CD14-positive monocyte (primary cell): Measurements from ENCODE around the gene CHST6. TPM values are rescaled to one million over a fixed set of nuclear protein-coding genes. Genes with fewer than 3 reads are reported as not detected.
A peak's percentile ranks its signal among the peaks of the same experiment; 100 is the strongest.

Experiments used
- DNase-seq, 3 donors: peaks; one replicate each; pipeline ENCODE4 v3.0.0-alpha.2; 2011 to 2022
- H2AFZ ChIP-seq: 2 replicates; pipeline ENCODE4 v1.6.0; 2012; ENCODE audit warnings: mild to moderate bottlenecking, low read depth, low read length, inconsistent platforms; ENCODE audit not compliant: insufficient read depth, poor library complexity, severe bottlenecking
- H3K27ac ChIP-seq, 2 donors: 1 replicate in 1 of 2; 2 replicates in 1 of 2; pipeline ENCODE4 v1.5.1; 2012 to 2013; ENCODE audit warnings: low read length in 2 of 2, control low read depth in 1 of 2, inconsistent platforms in 1 of 2, low read depth in 1 of 2, mild to moderate bottlenecking in 1 of 2
- H3K27me3 ChIP-seq, 2 donors: one replicate each; pipeline versions ENCODE4 v1.6.0 to v1.6.1; 2011 to 2013; ENCODE audit warnings: low read length in 2 of 2; ENCODE audit not compliant: control insufficient read depth in 2 of 2, insufficient read depth in 2 of 2
- H3K36me3 ChIP-seq, 2 donors: replicated peaks in 1 of 2; 1 replicate in 1 of 2; 2 replicates in 1 of 2; pipeline versions ENCODE4 v1.5.1 to v1.6.1; 2012 to 2013; ENCODE audit warnings: low read length in 2 of 2, control low read depth in 1 of 2, inconsistent platforms in 1 of 2, mild to moderate bottlenecking in 1 of 2; ENCODE audit not compliant: insufficient read depth in 2 of 2, control insufficient read depth in 1 of 2
- H3K4me1 ChIP-seq, 2 donors: 1 replicate in 1 of 2; 2 replicates in 1 of 2; pipeline versions ENCODE4 v1.5.1 to v1.6.1; 2012 to 2013; ENCODE audit warnings: low read length in 2 of 2, control low read depth in 1 of 2, inconsistent platforms in 1 of 2, mild to moderate bottlenecking in 1 of 2, moderate library complexity in 1 of 2; ENCODE audit not compliant: insufficient read depth in 2 of 2, control insufficient read depth in 1 of 2
- H3K4me2 ChIP-seq: replicated peaks from 2 replicates; pipeline ENCODE3; 2012; ENCODE audit warnings: low read length, moderate library complexity, mild to moderate bottlenecking; ENCODE audit not compliant: poor library complexity, severe bottlenecking; ENCODE audit errors: extremely low read depth
- H3K4me3 ChIP-seq, 3 experiments: fragments of 200-600 bp in 1 of 3; sonication (generic) in 1 of 3; replicated peaks in 1 of 3; 1 replicate in 2 of 3; 2 replicates in 1 of 3; pipeline ENCODE4 v1.5.1; 2011 to 2013; ENCODE audit warnings: low read length in 3 of 3, mild to moderate bottlenecking in 3 of 3, control low read depth in 2 of 3, low read depth in 2 of 3, inconsistent platforms in 1 of 3, moderate library complexity in 1 of 3
- H3K79me2 ChIP-seq: 2 replicates; pipeline ENCODE4 v1.6.0; 2012; ENCODE audit warnings: mild to moderate bottlenecking, control low read depth, inconsistent platforms, low read length, moderate library complexity; ENCODE audit not compliant: insufficient read depth
- H3K9ac ChIP-seq: 2 replicates; pipeline ENCODE4 v1.6.0; 2017; ENCODE audit warnings: low read length, mild to moderate bottlenecking; ENCODE audit not compliant: insufficient read depth, poor library complexity, severe bottlenecking
- H3K9me3 ChIP-seq, 2 donors: replicated peaks in 1 of 2; 1 replicate in 1 of 2; 2 replicates in 1 of 2; pipeline versions ENCODE4 v1.5.1 to v1.6.1; 2012 to 2013; ENCODE audit warnings: low read length in 2 of 2, control low read depth in 1 of 2; ENCODE audit not compliant: control insufficient read depth in 1 of 2, insufficient read depth in 1 of 2
- H4K20me1 ChIP-seq: 2 replicates; pipeline ENCODE4 v1.6.0; 2012; ENCODE audit warnings: mild to moderate bottlenecking, low read length, control low read depth, moderate library complexity; ENCODE audit not compliant: insufficient read depth
- H3K27ac Mint-ChIP-seq, 7 donors: one replicate each; pipeline ENCODE4 v1.8.0; 2020; ENCODE audit warnings: mild to moderate bottlenecking in 7 of 7, mixed read lengths in 7 of 7, moderate library complexity in 6 of 7, inconsistent platforms in 2 of 7
- H3K27me3 Mint-ChIP-seq, 3 donors: one replicate each; pipeline ENCODE4 v1.8.0; 2021 to 2022; ENCODE audit warnings: low read depth in 3 of 3, mild to moderate bottlenecking in 3 of 3, mixed read lengths in 3 of 3, moderate library complexity in 3 of 3, inconsistent platforms in 1 of 3
- H3K36me3 Mint-ChIP-seq, 2 donors: one replicate each; pipeline ENCODE4 v1.8.0; 2020; ENCODE audit warnings: mixed read lengths in 2 of 2, inconsistent platforms in 1 of 2, mild to moderate bottlenecking in 1 of 2
- H3K4me1 Mint-ChIP-seq: one replicate; pipeline ENCODE4 v1.8.0; 2020; ENCODE audit warnings: mild to moderate bottlenecking, mixed read lengths
- H3K4me3 Mint-ChIP-seq, 2 donors: one replicate each; pipeline ENCODE4 v1.8.0; 2020; ENCODE audit warnings: mild to moderate bottlenecking in 2 of 2, mixed read lengths in 2 of 2, moderate library complexity in 1 of 2
- H3K9me3 Mint-ChIP-seq, 7 donors: one replicate each; pipeline ENCODE4 v1.8.0; 2020 to 2022; ENCODE audit warnings: mixed read lengths in 7 of 7, mild to moderate bottlenecking in 6 of 7, moderate library complexity in 6 of 7, inconsistent platforms in 2 of 7
- CTCF ChIP-seq: fragments of 200-600 bp; IDR thresholded peaks from one replicate; pipeline ENCODE4 v1.8.0; 2022; ENCODE audit warnings: antibody characterized with exemption, mild to moderate bottlenecking
- WGBS: methylation state at CpG from one replicate; pipeline ENCODE4 v1.1.5; 2013; ENCODE audit warnings: missing lambda C conversion rate; ENCODE audit not compliant: insufficient coverage; 5-methylcytosine and 5-hydroxymethylcytosine counted together
- intact Hi-C, 2 donors: fragments of 100-400 bp; cut with micrococcal nuclease; formaldehyde crosslinking; loops; one replicate each; pipeline versions ENCODE4 v1.15.0 to v1.15.1; 2023
- polyA plus RNA-seq, 3 donors: library from polyadenylated mRNA; depleted of rRNA in 1 of 3; unstranded in 2 of 3; stranded (reverse) in 1 of 3; fragments of 300-500 nt in 2 of 3; fragments of >200 nt in 1 of 3; fragmentation: Illumina TruSeq in 2 of 3; gene quantifications; 1 replicate in 2 of 3; 2 replicates in 1 of 3; pipeline ENCODE4 v1.2.3, GENCODE V29; 2012 to 2021

CHST6 gene
- polyA plus RNA-seq, 3 donors = 0.03 TPM; not detected in 2

GRCh38 chr16:75488322-75488721 lies 6.9 kb downstream of the CHST6 start:
- Histone ChIP-seq H4K20me1 (no peaks in the 10 kb centered on the region), H3K36me3 (no peaks in the 10 kb centered on the region), H3K9me3 (no peaks in the 10 kb centered on the region), H3K9ac (no peak overlapping the region), H3K4me2 (no peak overlapping the region), H3K79me2 (no peaks in the 10 kb centered on the region), H3K4me1 (no peaks in the 10 kb centered on the region), H2AFZ (no peak overlapping the region), H3K4me3 (no peak overlapping the region), H3K27ac (no peak overlapping the region), H3K27me3 (peaks cover 0 to under 1% of the 10 kb centered on the region in 2 donors)
- TF ChIP-seq CTCF = no peak
- no peaks in the 10 kb centered on the region for H3K9me3 Mint-ChIP-seq
- intact Hi-C loops = no loop called here
- WGBS = 100% methylated on average over 1 of the region's 2 CpGs
- H3K36me3 Mint-ChIP-seq = no peaks in the 10 kb centered on the region
- peak overlapping the region in 1 of 2 donors; percentile 23 for H3K4me3 Mint-ChIP-seq
- H3K27me3 Mint-ChIP-seq = peaks cover 7 to 17% (median 9%) of the 10 kb centered on the region in 3 donors
- peak overlapping the region in 1 of 7 donors; percentile 23 for H3K27ac Mint-ChIP-seq
- peaks cover 4% of the 10 kb centered on the region for H3K4me1 Mint-ChIP-seq
- DNase-seq = no peak

GRCh38 chr16:75486676-75487313 lies 8.4 kb downstream of the CHST6 start:
- Histone ChIP-seq H3K4me2 (no peak overlapping the region), H3K4me1 (no peaks in the 10 kb centered on the region), H3K27ac (no peak overlapping the region), H3K79me2 (no peaks in the 10 kb centered on the region), H2AFZ (no peak overlapping the region), H3K27me3 (no peaks in the 10 kb centered on the region), H4K20me1 (no peaks in the 10 kb centered on the region), H3K9me3 (no peaks in the 10 kb centered on the region), H3K4me3 (no peak overlapping the region), H3K9ac (no peak overlapping the region), H3K36me3 (no peaks in the 10 kb centered on the region)
- H3K9me3 Mint-ChIP-seq = no peaks in the 10 kb centered on the region
- no peak overlapping the region for H3K27ac Mint-ChIP-seq
- no peak for DNase-seq
- no peaks in the 10 kb centered on the region for H3K36me3 Mint-ChIP-seq
- H3K27me3 Mint-ChIP-seq = peaks cover 5 to 17% (median 10%) of the 10 kb centered on the region in 3 donors
- intact Hi-C loops = no loop called here
- WGBS = 100% methylated on average over 1 of the region's 2 CpGs
- TF ChIP-seq CTCF = no peak
- no peak overlapping the region for H3K4me3 Mint-ChIP-seq
- H3K4me1 Mint-ChIP-seq = peaks cover 4% of the 10 kb centered on the region
